HUES64 (cell line): ENCODE results near the gene GAREM1.

Experiments used
- H3K27ac ChIP-seq: 2 replicates; pipeline ENCODE4 v1.7.0; 2013; ENCODE audit warnings: low read depth, low read length, inconsistent platforms
- H3K27me3 ChIP-seq: 2 replicates; pipeline ENCODE4 v1.6.1; 2013; ENCODE audit warnings: mild to moderate bottlenecking, low read length; ENCODE audit not compliant: insufficient read depth
- H3K36me3 ChIP-seq: 2 replicates; pipeline ENCODE4 v1.6.1; 2013; ENCODE audit warnings: mild to moderate bottlenecking, low read length; ENCODE audit not compliant: insufficient read depth
- H3K4me1 ChIP-seq: 2 replicates; pipeline ENCODE4 v1.6.1; 2013; ENCODE audit warnings: mild to moderate bottlenecking, low read length, moderate library complexity; ENCODE audit not compliant: insufficient read depth
- H3K4me3 ChIP-seq: 2 replicates; pipeline ENCODE4 v1.5.1; 2013; ENCODE audit warnings: mild to moderate bottlenecking, low read length, moderate library complexity
- H3K9ac ChIP-seq: 2 replicates; pipeline ENCODE4 v1.6.1; 2013; ENCODE audit warnings: mild to moderate bottlenecking, low read depth, low read length
- H3K9me3 ChIP-seq: 2 replicates; pipeline ENCODE4 v1.6.1; 2013; ENCODE audit warnings: low read depth, low read length; ENCODE audit not compliant: insufficient read depth
- WGBS: fragments of 150-250, 120-280 bp; methylation state at CpG from one replicate; pipeline ENCODE4 v1.1.7; 2013; ENCODE audit warnings: missing lambda C conversion rate; 5-methylcytosine and 5-hydroxymethylcytosine counted together

Gene GAREM1

DNA sequence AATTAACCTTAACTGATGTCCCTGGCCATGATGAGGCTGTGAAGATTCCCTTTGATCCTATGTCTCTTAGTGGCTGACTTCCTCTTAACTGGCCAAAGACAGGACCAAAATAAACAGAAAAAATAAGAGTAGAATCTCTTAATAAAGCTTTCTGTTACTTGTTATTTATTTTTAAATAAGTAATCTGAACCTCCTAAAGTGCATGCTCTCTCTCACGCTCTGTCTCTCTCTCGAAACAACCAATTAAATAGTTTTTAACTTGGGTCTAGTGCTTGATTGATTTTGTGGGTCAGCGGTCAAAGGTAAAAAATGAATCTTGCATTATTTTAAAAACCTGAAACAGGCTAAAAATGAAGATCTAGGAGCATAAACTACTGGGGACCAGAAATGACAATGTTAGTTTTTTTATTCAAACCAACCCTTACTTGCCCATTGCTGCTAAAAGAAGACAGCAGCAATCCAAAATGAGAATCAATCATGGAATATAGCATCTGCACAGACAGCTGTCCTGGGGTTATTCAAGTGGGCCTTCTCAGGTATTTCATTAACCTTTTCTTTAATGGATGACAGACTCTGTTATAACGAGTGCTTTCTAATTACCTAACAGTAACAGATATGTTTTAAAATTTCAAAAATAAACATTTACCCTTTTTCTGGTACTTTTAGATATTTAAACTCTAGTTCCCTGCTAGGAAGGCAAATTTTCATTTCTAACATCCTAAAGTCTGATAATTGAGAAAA is 11.2 kb downstream of the GAREM1 start:
- 92% methylated on average over 2 of the region's 4 CpGs for WGBS
- no peaks in the 10 kb centered on the region for H3K27me3 ChIP-seq
- no peaks in the 10 kb centered on the region for H3K9me3 ChIP-seq
- no peaks in the 10 kb centered on the region for H3K36me3 ChIP-seq
- H3K4me3 ChIP-seq: no peak overlapping the region
- no peak overlapping the region for H3K9ac ChIP-seq
- no peak overlapping the region for H3K27ac ChIP-seq
- H3K4me1 ChIP-seq: peaks cover 13% of the 10 kb centered on the region

DNA sequence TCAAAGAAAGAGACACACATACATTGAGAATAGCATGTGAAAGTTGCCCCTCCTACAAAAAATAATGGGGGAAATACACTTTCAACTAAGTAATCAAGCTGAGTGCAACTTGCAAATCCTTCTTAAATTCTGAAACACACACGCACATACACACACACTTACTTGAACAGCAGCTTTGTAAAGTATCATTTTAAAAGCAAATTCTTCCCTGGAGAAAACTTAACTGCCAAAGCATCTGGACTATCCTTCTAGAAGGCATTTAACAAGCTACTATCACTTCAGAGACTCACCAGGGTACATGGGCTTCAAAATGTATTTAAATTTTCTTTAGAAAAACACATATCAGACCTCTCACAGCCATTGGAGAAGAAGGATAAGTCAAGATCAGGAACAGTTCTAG is 15.3 kb downstream of the GAREM1 start:
- Histone ChIP-seq H3K4me3 (no peak overlapping the region), H3K36me3 (no peaks in the 10 kb centered on the region), H3K9ac (no peak overlapping the region), H3K27ac (no peak overlapping the region), H3K9me3 (no peaks in the 10 kb centered on the region), H3K27me3 (no peaks in the 10 kb centered on the region), H3K4me1 (no peaks in the 10 kb centered on the region)
- 88% methylated on average over 1 of the region's 1 CpG for WGBS

DNA sequence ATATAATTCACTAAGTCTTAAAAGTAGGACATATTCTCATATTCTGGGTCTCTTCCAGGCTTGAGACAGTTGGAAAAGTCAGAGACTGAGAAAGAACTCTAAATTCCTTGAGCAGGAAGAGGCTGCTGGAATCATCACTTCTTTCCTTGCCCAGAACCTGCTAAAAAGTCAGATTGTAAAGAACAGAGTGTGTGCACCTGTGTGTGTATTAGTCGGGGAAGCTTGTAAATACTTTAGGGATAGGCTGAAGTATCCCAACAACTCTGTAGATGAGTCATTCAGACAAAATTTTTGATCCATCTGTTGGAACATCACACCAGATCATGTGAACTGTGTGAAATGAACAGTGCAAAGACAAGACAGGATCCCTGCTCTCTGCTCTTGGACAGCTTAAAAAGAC is 16.1 kb downstream of the GAREM1 start:
- Histone ChIP-seq H3K4me3 (no peak overlapping the region), H3K27me3 (no peaks in the 10 kb centered on the region), H3K27ac (no peak overlapping the region), H3K36me3 (no peaks in the 10 kb centered on the region), H3K4me1 (no peaks in the 10 kb centered on the region), H3K9ac (no peak overlapping the region), H3K9me3 (no peaks in the 10 kb centered on the region)
- 92% methylated on average over 1 of the region's 1 CpG for WGBS

DNA sequence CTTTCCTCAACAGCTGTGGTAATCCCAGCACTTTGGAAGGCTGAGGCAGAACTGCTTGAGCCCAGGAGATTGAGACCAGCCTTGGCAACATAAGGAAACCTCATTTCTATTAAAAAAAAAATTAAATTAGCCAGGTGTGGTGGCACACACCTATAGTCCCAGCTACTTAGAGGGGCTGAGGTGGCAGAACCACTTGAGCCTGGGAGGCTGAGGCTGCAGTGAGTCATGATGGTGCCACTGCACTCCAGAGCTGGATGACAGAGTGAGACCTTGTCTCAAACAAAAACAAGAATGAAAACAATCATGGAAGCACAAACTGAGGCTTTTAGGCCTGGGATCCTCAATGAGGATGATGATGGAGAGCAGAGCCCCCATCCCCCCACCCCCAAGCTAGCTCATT is 19.8 kb downstream of the GAREM1 start:
- no peak overlapping the region for H3K27ac ChIP-seq
- no peaks in the 10 kb centered on the region for H3K27me3 ChIP-seq
- H3K4me3 ChIP-seq: no peak overlapping the region
- H3K4me1 ChIP-seq: peaks cover 3% of the 10 kb centered on the region; the same call in 1 of the 2 replicates
- no peaks in the 10 kb centered on the region for H3K36me3 ChIP-seq
- H3K9me3 ChIP-seq: no peaks in the 10 kb centered on the region
- H3K9ac ChIP-seq: no peak overlapping the region

DNA sequence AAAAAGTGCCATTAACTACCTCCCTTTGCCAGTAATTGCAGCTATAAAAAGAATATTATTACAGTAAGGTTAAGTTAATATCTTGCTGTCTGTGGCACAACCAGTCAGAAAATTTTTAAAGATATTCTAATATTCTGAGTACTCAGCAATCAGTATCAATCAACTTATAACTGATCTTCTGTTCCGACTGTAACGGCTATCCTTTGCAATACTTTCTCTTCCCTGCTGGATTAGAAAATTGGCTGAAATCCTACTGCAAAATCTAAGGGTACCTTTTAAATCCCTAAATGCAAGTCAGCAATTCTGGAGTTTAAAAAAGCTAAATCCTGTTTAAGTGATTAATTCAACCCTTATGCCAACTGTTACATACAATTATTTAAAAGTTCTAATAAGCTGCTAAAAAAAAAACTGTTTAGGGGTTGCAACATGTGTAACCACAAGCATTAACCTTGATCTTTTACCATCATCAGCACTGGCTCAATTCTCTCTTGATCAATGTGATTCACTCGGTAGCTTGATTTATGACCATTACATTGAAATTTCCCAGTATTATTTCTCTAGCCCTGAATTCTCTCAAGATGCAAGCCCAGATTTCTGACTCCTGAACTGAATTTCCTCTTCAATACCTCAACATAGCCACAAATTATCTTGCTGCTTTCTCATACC is 20.5 kb downstream of the GAREM1 start:
- no peak overlapping the region for H3K4me3 ChIP-seq
- H3K36me3 ChIP-seq: no peaks in the 10 kb centered on the region
- no peaks in the 10 kb centered on the region for H3K27me3 ChIP-seq
- no peak overlapping the region for H3K27ac ChIP-seq
- H3K9me3 ChIP-seq: no peaks in the 10 kb centered on the region
- peaks cover 3% of the 10 kb centered on the region; the same call in 1 of the 2 replicates for H3K4me1 ChIP-seq
- H3K9ac ChIP-seq: no peak overlapping the region
- WGBS: 96% methylated on average over 3 of the region's 3 CpGs

DNA sequence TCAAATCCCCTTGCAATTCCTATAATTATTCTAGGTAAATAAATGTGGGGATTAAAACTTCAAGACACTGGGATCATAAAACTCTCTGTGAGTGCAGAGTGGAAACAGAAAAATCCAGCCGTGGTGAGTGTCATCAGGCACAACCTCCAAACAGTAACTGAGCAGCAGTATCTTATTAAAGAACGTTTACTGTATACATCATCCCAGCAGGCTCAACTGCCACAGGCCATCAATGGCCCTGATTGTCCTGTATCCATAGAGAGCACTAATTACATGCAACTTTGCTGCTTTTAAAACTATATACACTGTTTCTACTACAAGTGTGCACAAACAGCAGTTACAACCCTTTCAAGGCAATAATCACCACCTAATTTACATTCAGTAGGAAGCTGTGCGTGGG is 23.9 kb downstream of the GAREM1 start:
- Histone ChIP-seq H3K4me1 (peaks cover 3% of the 10 kb centered on the region; the same call in 1 of the 2 replicates), H3K4me3 (no peak overlapping the region), H3K36me3 (no peaks in the 10 kb centered on the region), H3K9ac (no peak overlapping the region), H3K27ac (no peak overlapping the region), H3K27me3 (no peaks in the 10 kb centered on the region), H3K9me3 (no peaks in the 10 kb centered on the region)
- 95% methylated on average over 3 of the region's 3 CpGs for WGBS

DNA sequence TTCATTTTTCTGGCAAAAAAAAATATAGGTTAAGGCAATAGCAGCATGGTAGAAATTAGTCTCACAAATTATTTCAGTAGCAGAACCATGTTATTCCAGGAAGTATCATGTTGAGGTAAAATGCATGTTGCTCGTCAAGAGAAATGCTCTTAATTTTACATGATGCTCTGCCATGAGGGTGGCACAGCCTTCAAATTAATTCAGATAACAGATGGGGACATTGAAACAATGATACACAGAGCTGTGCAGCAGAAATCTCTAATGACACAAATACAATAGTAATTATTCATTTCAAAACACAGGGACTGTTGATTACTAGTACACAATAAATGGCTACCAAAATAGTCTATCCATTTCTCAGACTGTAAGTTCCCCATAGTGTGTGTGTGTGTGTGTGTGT is 24.8 kb downstream of the GAREM1 start:
- Histone ChIP-seq H3K4me1 (peaks cover 3% of the 10 kb centered on the region; the same call in 1 of the 2 replicates), H3K27me3 (no peaks in the 10 kb centered on the region), H3K27ac (no peak overlapping the region), H3K9ac (no peak overlapping the region), H3K36me3 (no peaks in the 10 kb centered on the region), H3K4me3 (no peak overlapping the region), H3K9me3 (no peaks in the 10 kb centered on the region)
- WGBS: 100% methylated on average over 1 of the region's 1 CpG

DNA sequence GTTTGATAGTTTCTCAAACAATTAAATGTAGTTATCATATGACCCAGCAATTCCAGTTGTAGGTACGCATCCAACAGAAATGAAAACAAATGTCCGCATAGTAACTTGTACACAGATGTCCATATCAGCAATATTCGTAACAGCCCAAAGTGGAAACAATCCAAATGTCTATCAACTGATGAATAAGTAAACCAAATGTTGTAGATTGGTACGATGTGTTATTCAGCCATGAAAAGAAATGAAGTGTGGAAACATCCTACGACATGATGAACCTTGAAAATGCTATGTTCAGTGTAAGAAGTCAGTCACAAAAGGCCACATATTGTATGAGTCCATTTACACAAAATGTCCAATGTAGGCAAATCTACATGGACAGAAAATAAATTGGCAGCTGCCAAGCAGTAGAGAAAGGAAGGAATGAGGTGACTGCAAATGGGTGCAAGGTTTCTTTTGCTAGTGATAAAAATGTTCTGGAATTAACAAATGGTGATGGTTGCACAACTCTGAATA is 26.9 kb downstream of the GAREM1 start:
- no peaks in the 10 kb centered on the region for H3K9me3 ChIP-seq
- 96% methylated on average over 5 of the region's 5 CpGs for WGBS
- H3K27ac ChIP-seq: no peak overlapping the region
- H3K36me3 ChIP-seq: no peaks in the 10 kb centered on the region
- H3K4me1 ChIP-seq: peaks cover 3% of the 10 kb centered on the region; the same call in 1 of the 2 replicates
- no peak overlapping the region for H3K9ac ChIP-seq
- H3K4me3 ChIP-seq: no peak overlapping the region
- no peaks in the 10 kb centered on the region for H3K27me3 ChIP-seq

DNA sequence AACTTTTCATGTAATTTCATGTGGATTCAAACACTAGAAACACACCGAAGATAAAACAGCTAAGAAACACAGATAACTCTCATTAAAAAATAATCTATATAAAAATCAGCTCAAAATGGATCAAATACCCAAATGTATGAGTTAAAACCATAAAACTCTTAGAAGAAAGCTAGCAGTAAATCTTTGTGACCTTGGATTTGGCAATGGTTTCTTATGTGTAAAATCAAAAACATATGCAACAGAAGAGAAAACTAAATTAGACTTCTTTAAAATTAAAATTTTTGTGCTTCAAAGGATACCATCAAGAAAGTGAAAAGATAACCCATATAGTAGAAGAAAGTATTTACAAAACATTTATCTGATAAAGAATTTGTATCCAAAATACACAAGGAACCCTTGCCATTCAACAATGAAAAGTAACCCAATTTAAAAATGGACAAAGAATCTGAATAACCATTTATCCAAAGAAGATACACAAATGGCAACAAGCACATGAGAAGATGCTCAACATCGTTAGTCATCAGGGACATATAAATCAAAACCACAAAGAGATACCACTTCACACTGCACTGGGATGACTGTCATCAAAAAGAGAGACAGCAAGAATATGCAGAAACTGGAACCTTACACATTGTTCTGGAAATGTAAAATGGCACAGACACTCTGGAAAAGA is 27.5 kb downstream of the GAREM1 start:
- no peak overlapping the region for H3K27ac ChIP-seq
- no peaks in the 10 kb centered on the region for H3K36me3 ChIP-seq
- peaks cover 3% of the 10 kb centered on the region; the same call in 1 of the 2 replicates for H3K4me1 ChIP-seq
- H3K27me3 ChIP-seq: no peaks in the 10 kb centered on the region
- no peaks in the 10 kb centered on the region for H3K9me3 ChIP-seq
- no peak overlapping the region for H3K9ac ChIP-seq
- 94% methylated on average over 2 of the region's 2 CpGs for WGBS
- no peak overlapping the region for H3K4me3 ChIP-seq

DNA sequence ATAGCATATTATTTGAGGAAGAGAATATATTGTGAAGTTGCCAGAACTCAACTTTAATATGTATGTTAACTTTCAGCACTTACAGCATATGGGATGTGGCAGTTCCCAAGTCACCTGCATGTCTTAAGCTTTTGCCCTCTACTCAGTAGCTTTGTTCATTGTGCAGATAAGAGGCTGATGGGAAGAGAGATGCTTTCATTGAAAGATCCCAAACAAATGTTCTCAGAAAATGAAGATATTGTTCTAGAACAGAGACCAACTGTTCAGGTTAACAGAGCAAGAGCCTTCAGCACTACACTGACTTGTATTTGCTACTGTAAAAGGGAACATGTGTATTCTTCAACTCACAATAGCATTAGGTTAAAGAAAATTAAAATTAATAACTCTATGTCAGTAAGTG is 28.1 kb downstream of the GAREM1 start:
- Histone ChIP-seq H3K4me3 (no peak overlapping the region), H3K4me1 (peaks cover 3% of the 10 kb centered on the region; the same call in 1 of the 2 replicates), H3K9ac (no peak overlapping the region), H3K9me3 (no peaks in the 10 kb centered on the region), H3K27me3 (no peaks in the 10 kb centered on the region), H3K36me3 (no peaks in the 10 kb centered on the region), H3K27ac (no peak overlapping the region)

DNA sequence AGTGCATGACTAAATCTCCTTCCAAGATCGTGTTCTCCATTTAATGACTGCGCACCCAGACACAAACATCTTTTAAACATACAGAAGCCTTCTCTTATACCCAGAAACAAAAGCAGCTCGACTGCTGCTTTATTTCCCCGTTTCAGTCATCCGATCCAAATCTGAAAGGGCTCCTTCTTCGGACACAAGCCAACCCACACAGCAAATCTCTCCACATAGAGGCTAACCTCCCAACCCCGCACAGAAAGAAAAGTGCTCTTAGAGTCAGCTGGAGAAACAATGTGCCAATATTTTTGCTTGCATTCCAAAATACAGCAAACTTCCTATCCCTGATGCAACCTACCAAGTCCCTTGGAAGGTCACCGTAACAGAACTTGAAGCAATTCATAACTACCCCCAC is 29.1 kb downstream of the GAREM1 start:
- Histone ChIP-seq H3K27ac (no peak overlapping the region), H3K36me3 (no peaks in the 10 kb centered on the region), H3K9me3 (no peaks in the 10 kb centered on the region), H3K4me3 (no peak overlapping the region), H3K9ac (no peak overlapping the region), H3K27me3 (no peaks in the 10 kb centered on the region), H3K4me1 (no peaks in the 10 kb centered on the region)
- WGBS: 92% methylated on average over 8 of the region's 8 CpGs
